Muscle of arm (tissue), 12 donors: Measurements from ENCODE around the gene STXBP5. TPM values are rescaled to one million over a fixed set of nuclear protein-coding genes. Genes with fewer than 3 reads are reported as not detected.
"Not testable (repeated sequence)": the region's sequence is repeated elsewhere in the genome, so short reads cannot be mapped to it uniquely, and the experiment has no call there.

Experiments
- DNase-seq: peaks from one replicate; pipeline ENCODE4 v3.0.0-alpha.2; 2013
- polyA plus RNA-seq, 12 donors: library from polyadenylated mRNA; unstranded; fragments of 120-200 nt; gene quantifications; one replicate each; pipeline ENCODE4 v1.2.1, GENCODE V29; 2013; ENCODE audit not compliant: insufficient read length in 12 of 12

The STXBP5 gene
- polyA plus RNA-seq, 12 donors, result 10.2 to 24.5 (median 15.5) TPM; not detected in 1

DNA sequence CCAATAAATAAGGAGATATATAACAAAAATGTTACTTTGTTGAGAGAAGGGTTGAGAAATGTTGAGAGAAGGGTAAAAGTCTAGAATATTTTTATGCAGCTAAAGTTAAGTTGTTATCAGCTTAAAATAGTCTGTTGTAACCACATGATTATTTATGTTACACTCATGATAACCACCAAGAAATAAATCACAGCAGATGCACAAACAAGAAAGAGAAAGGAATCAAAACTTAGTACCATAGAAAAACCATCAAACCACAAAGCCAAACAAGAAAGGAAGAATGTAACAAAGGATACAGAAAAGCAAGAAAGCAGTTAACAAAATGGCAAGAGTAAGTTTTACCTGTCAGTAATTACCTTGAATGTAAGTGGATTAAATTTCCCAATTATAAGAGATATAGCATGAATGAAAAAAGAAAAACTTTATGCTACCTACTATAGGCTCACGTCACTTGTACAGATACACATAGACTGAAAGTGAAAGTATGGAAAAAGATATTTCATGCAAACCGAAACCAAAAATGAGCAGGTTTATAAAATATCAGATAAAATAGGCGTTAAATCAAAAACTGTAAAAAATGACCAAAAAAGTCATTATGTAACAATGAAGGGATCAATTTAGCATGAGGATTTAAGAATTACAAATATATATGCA lies 93.6 kb downstream of the STXBP5 start:
- no peak for DNase-seq

DNA sequence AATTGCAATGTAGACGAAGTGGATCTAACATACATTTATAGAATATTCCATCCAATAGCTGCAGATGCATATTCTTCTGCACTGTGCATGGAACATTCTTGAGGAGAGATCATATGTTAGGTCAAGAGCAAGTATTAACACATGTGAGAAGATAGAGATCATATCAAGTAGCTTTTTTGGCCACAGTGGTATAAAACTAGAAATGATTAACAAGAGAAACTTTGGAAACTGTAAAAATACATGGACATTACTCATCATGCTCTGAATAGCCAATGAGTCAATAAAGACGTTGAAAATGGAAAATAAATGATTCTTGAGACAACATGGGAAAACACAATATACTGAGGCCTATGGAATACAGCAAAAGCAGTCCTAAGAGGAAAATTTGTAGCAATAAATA lies 94.2 kb downstream of the STXBP5 start:
- no peak for DNase-seq

DNA sequence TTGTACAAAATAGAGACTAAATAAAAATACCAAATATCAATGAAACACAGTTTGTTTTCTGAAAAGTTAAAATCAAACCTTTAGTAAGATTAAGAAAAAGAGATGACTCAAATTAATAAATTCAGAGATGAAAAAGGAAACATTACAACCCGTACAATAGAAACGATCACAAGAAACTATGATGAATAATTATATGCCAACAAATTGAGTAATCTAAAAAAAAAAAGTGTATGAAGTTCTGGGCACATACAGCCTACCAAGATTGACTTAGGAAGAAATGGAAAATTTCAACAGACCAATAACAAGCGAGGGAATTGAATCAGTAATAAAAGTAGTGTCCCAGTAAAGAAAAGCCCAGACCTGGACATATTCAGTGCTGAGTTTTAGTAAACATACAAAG lies 94.8 kb downstream of the STXBP5 start:
- no peak for DNase-seq

DNA sequence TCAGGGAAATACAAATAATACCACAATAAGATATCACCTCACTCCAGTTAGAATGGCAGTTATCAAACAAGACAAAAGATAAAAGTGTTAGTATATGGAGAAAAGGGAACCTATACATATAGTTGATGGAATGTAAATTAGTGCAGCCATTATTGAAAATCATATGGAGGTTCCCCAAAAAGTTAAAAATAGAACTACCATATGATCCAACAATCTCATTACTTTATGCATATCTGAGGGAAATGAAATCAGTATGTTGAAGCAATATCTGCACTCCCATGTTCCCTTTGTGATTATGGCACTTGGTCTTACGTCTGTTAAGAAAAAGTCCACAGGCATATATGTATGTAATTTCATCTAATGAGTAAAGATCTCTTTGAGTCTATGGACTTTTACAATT lies 96.9 kb downstream of the STXBP5 start:
- no peak for DNase-seq

DNA sequence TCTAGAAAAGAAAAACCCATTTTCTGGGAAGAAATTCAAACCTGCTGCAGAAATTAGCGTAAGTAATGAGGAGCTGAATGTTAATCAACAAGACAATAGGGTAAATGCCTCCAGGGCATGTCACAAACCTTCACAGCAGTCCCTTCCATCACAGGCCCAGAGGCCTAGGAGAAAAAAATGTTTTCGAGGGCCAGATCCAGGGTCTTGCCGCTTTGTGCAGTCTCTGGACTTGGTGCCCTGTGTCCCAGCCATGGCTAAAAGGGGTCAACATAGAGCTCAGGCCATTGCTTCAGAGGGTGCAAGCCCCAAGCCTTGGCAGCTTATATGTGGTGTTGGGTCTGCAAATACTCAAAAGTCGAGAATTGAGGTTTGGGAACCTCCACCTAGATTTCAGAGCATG lies 99.8 kb downstream of the STXBP5 start:
- DNase-seq, result no peak

- no peak for DNase-seq
Observed at GRCh38 chr6:147310521-147310920, 106.3 kb downstream of the STXBP5 start.

- DNase-seq, result no peak
Observed at GRCh38 chr6:147311218-147311617, 107.0 kb downstream of the STXBP5 start.

DNA sequence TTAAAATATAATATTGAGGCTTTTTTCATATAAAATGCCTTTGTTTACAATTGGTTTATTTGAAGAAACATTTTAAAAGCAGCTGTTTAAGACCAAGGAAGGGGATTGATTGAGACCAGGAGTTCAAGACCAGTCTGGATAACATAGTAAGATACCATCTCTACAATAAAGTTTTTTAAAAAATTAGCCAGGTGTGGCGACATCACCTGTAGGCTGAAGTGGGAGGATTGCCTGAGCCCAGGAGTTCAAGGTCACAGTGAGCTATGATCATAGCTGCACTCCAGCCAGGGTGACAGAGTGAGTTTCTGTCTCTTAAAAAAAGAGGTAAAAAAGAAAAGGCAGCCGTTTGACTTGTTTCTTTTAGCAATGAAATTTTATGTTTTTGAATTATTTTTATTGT lies 117.0 kb downstream of the STXBP5 start:
- DNase-seq, result no peak

GRCh38 chr6:147322299-147323162 lies 118.3 kb downstream of the STXBP5 start:
- peak; percentile 8 for DNase-seq

DNA sequence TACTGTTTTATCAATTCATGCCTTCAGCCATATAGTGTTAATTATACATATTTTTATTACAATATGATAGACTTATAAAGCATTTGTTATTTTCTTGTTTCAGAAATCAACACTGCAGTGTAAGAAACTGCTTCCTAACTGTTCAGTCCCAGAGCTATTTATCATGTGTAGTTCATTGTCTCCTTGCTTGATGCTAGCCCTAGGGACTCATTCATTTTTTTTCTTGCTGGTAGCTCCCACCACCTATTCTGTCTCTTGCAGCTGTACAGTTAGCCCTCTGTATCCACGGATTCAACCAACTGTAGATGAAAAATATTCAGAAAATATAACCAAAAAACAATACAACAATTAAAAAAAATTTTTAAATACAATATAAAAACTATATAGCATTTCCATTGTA lies 121.3 kb downstream of the STXBP5 start:
- DNase-seq, result no peak

DNA sequence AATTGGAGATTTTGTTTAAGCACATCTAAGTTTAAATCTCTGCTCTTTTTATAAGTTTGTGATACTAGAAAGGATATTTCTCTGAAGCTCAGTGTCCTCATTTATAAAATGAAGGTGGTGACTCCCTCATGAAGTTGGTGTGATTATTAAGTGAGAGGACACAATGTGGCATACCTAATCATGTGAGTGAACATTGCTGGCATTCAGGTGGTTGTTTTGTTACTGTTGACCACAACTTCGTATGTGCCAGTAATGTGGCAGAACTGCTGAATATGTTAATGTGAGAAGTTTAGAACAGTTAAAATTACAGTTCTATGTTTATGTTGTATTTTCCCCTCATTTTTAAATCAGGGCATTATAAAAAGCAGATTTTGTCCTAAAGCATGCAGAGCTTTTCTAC lies 127.2 kb downstream of the STXBP5 start:
- no peak for DNase-seq

GRCh38 chr6:147337921-147338320 lies 133.7 kb downstream of the STXBP5 start:
- DNase-seq, result no peak

DNA sequence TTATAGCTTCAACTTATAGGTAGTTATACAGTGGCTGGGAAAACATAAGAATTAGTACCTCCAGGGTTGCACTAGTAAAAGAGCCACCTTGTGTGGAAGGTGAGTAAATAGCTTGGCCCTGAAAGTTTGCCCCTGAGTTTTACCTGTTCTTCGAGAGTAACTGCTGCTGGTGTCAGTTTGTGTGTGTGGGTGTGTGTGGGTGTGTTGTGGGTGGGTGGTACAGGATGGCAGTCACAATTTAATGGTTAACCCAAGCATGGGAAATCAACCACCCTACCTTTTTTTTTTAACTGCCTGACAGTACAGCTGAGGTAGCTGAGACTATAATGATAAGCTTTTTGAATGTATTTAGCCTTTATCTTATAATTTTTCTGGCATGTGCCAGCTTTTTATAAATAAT lies 137.3 kb downstream of the STXBP5 start:
- DNase-seq, result no peak

GRCh38 chr6:147345902-147346301 lies 141.7 kb downstream of the STXBP5 start:
- DNase-seq, result no peak

DNA sequence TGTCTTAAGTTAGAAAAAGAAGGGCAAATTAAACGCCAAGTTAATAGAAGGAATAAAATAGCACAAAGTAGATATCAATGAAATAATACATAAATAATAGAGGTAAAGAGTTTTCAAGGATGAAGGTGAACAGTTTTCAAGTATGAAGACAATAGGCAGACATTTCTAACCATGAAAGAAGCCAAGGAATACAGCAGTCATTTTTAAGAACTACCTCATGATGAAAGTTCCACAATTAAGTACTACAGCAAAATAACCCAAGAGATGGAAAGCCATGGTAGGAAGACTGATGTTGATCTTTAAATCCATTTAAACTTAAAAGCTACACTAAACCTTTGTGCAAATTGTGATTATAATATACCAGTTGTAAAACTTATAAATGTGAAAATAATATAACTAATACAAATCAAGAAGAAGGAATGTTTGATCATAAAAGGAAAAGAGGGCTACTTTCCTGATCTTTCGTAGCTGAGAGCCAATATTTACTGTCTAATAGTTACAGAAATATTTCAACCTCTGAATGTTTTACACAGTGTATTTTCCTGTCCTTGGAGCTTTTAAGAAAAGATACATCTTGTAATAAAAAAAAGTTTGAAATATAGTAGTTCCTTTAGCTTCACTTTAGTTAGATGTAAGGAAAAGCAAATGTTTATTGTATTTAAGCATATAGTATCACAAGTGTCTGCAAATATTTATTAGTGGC lies 143.1 kb downstream of the STXBP5 start:
- no peak for DNase-seq

- DNase-seq, result no peak
Observed at GRCh38 chr6:147347882-147348575, 143.8 kb downstream of the STXBP5 start.

DNA sequence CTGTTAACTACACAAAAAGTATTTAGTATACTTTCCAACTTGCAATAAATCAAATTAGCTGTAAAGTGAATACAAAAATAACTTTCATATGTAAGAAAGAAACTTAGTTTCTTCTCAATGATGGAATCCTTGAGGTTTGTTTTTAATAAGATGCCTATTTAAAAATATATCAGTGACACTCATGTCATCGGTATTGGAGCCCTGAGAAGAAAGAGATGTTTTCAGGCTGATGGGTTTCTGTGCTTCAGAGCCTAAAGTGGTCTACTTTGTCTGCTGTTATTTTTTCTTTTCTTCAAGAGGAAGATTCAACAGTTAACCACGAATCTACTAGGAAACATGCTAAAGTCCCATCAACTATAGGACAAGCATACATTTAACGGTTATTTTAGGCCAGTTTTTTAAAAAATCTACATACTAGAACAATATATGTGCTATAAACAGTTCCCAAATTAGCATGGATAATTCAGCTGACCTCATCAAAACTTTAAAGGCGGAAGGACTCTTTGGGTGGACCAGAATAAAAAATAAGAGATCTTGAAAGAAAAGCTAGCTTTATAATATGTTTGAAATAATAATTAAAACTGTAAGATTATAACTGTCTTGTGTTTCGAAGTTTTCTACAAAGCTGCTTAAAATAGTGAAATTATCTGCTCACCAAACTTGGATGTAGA lies 157.2 kb downstream of the STXBP5 start:
- no peak for DNase-seq

DNA sequence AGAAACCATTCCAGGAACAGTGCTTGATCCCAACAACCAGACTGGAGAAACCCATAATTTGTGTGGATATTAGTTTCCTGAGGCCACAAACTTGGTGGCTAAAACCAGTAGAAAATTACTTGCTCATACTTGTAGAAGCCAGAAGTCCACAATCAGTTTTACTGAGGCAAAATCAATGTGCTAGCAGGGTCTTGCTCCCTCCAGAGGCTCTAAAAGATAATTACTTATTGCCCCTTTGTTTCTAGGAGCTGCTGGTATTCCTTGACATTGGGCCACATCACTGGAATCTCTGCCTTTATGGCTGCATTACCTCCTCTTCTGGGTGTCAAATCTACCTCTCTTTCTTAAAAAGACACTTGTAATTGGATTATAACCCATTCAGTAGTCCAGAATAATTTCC lies 162.1 kb downstream of the STXBP5 start:
- DNase-seq, result no peak

- DNase-seq, result no peak
Observed at GRCh38 chr6:147371325-147371724, 167.1 kb downstream of the STXBP5 start.

- no peak for DNase-seq
Observed at GRCh38 chr6:147372806-147373205, 168.6 kb downstream of the STXBP5 start.

GRCh38 chr6:147378819-147379218 lies 174.6 kb downstream of the STXBP5 start:
- DNase-seq, result no peak

DNA sequence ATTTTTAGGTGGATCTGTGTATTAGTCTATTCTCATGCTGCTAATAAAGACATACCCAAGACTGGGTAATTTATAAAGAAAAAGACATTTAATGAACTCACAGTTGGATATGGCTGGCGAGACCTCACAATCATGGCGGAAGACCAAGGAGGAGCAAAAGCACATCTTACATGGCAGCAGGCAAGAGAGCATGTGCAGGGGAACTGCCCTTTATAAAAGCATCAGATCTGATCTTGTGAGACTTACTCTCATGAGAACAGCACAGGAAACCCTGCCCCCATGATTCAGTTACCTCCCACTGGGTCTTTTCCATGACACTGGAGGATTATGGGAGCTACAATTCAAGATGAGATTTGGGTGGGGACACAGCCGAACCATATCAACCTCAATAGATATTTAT lies 176.6 kb downstream of the STXBP5 start:
- DNase-seq, result not testable (repeated sequence)
